Neuronal stem cell (in vitro differentiated cells): ENCODE measurements around the gene ADCY9.

Experiments used
- DNase-seq: peaks from one replicate; pipeline ENCODE4 v3.0.0-alpha.2; 2013; ENCODE audit warnings: low spot score
- H2AFZ ChIP-seq: one replicate; pipeline ENCODE4 v1.6.1; 2013; ENCODE audit warnings: mild to moderate bottlenecking, low read length, inconsistent platforms
- H2AK5ac ChIP-seq: 2 replicates; pipeline ENCODE4 v1.6.1; 2013; ENCODE audit warnings: low read depth, mild to moderate bottlenecking, inconsistent platforms, low read length, moderate library complexity, mixed read lengths
- H2BK120ac ChIP-seq: 2 replicates; pipeline ENCODE4 v1.6.1; 2013; ENCODE audit warnings: low read depth, mild to moderate bottlenecking, inconsistent platforms, low read length, moderate library complexity, mixed read lengths
- H2BK12ac ChIP-seq: one replicate; pipeline ENCODE4 v1.6.1; 2013; ENCODE audit warnings: low read length, inconsistent platforms
- H2BK15ac ChIP-seq: 2 replicates; pipeline ENCODE4 v1.6.1; 2013; ENCODE audit warnings: mild to moderate bottlenecking, low read length, inconsistent platforms, mixed read lengths
- H2BK5ac ChIP-seq: one replicate; pipeline ENCODE4 v1.6.1; 2013; ENCODE audit warnings: inconsistent platforms, mild to moderate bottlenecking, low read length, moderate library complexity
- H3K14ac ChIP-seq: one replicate; pipeline ENCODE4 v1.6.1; 2013; ENCODE audit warnings: low read length, inconsistent platforms
- H3K18ac ChIP-seq: 2 replicates; pipeline ENCODE4 v1.6.1; 2013; ENCODE audit warnings: low read length, inconsistent platforms
- H3K23ac ChIP-seq: 2 replicates; pipeline ENCODE4 v1.6.1; 2013; ENCODE audit warnings: low read depth, mild to moderate bottlenecking, mixed read lengths, low read length, inconsistent platforms; ENCODE audit not compliant: poor library complexity
- H3K27ac ChIP-seq: replicated peaks from 3 replicates; pipeline ENCODE4 v1.5.1; 2013; ENCODE audit warnings: low read length, inconsistent platforms
- H3K27me3 ChIP-seq, 3 experiments: 2 replicates each; pipeline ENCODE4 v1.6.1; 2013; ENCODE audit warnings: low read length in 3 of 3, mild to moderate bottlenecking in 2 of 3, inconsistent platforms in 1 of 3, low read depth in 1 of 3, mixed read lengths in 1 of 3, moderate library complexity in 1 of 3; ENCODE audit not compliant: control insufficient read depth in 3 of 3, insufficient read depth in 3 of 3
- H3K36me3 ChIP-seq, 2 donors: replicated peaks in 1 of 2; 2 replicates each; pipeline ENCODE4 v1.6.1; 2013; ENCODE audit warnings: low read length in 2 of 2; ENCODE audit not compliant: control insufficient read depth in 2 of 2, insufficient read depth in 2 of 2
- H3K4ac ChIP-seq: 2 replicates; pipeline ENCODE4 v1.6.1; 2013; ENCODE audit warnings: inconsistent platforms, mild to moderate bottlenecking, low read length, moderate library complexity
- H3K4me1 ChIP-seq, 2 donors: 1 replicate in 1 of 2; 2 replicates in 1 of 2; pipeline ENCODE4 v1.6.1; 2013; ENCODE audit warnings: low read length in 2 of 2, low read depth in 1 of 2; ENCODE audit not compliant: control insufficient read depth in 2 of 2, insufficient read depth in 1 of 2
- H3K4me2 ChIP-seq: one replicate; pipeline ENCODE4 v1.6.1; 2013; ENCODE audit warnings: mild to moderate bottlenecking, low read length, inconsistent platforms; ENCODE audit not compliant: insufficient read depth, poor library complexity, severe bottlenecking
- H3K4me3 ChIP-seq, 2 donors: 2 replicates each; pipeline ENCODE4 v1.5.1; 2013; ENCODE audit warnings: low read length in 2 of 2, mild to moderate bottlenecking in 2 of 2, inconsistent platforms in 1 of 2, moderate library complexity in 1 of 2
- H3K79me1 ChIP-seq: one replicate; pipeline ENCODE4 v1.6.1; 2013; ENCODE audit warnings: low read depth, mild to moderate bottlenecking, inconsistent platforms, low read length, moderate library complexity
- H3K9ac ChIP-seq: one replicate; pipeline ENCODE4 v1.6.1; 2013; ENCODE audit warnings: mild to moderate bottlenecking, low read depth, low read length, inconsistent platforms; ENCODE audit not compliant: poor library complexity
- H3K9me3 ChIP-seq, 2 donors: replicated peaks in 1 of 2; 2 replicates each; pipeline versions ENCODE3 to v1.6.1; 2013; ENCODE audit warnings: low read length in 2 of 2, mild to moderate bottlenecking in 2 of 2, inconsistent platforms in 1 of 2, low read depth in 1 of 2, mixed read lengths in 1 of 2, moderate library complexity in 1 of 2; ENCODE audit not compliant: control insufficient read depth in 2 of 2, insufficient read depth in 1 of 2
- H4K8ac ChIP-seq: one replicate; pipeline ENCODE4 v1.6.1; 2013; ENCODE audit warnings: low read depth, mild to moderate bottlenecking, inconsistent platforms, low read length, moderate library complexity
- H4K91ac ChIP-seq: one replicate; pipeline ENCODE4 v1.6.1; 2013; ENCODE audit warnings: low read length, low read depth, mild to moderate bottlenecking, inconsistent platforms; ENCODE audit not compliant: poor library complexity
- WGBS, 2 donors: extraction: QIAGEN DNeasy Blood & Tissue Kit; methylation state at CpG; one replicate each; pipeline ENCODE4 v1.1.7; 2013; ENCODE audit warnings: missing lambda C conversion rate in 2 of 2, mixed read lengths in 1 of 2; ENCODE audit not compliant: insufficient read length in 2 of 2, insufficient replicate concordance in 1 of 2; ENCODE audit errors: extremely low coverage in 2 of 2; 5-methylcytosine and 5-hydroxymethylcytosine counted together

Gene ADCY9

GRCh38 chr16:3986235-3986544 is 130.1 kb downstream of the ADCY9 start:
- peak overlapping the region; percentile 61 for H2AK5ac ChIP-seq
- H3K79me1 ChIP-seq = no peaks in the 10 kb centered on the region
- H3K4me1 ChIP-seq = peaks cover 0 to 3% of the 10 kb centered on the region in 2 donors
- no peak overlapping the region for H4K8ac ChIP-seq
- no peak overlapping the region for H2AFZ ChIP-seq
- H4K91ac ChIP-seq = no peak overlapping the region
- H3K9me3 ChIP-seq = no peaks in the 10 kb centered on the region
- no peak for DNase-seq
- no peak overlapping the region for H2BK120ac ChIP-seq
- no peak overlapping the region for H2BK15ac ChIP-seq
- no peak overlapping the region for H2BK12ac ChIP-seq
- no peak overlapping the region for H3K27ac ChIP-seq
- no peak overlapping the region for H3K4ac ChIP-seq
- no peak overlapping the region for H3K9ac ChIP-seq
- H3K18ac ChIP-seq = no peak overlapping the region
- no CpG with 5 or more reads among the region's 13 CpGs for WGBS, 2 donors
- no peak overlapping the region for H3K4me2 ChIP-seq
- H2BK5ac ChIP-seq = no peak overlapping the region
- H3K36me3 ChIP-seq = peaks cover 0 to 1% of the 10 kb centered on the region in 2 donors
- H3K23ac ChIP-seq = no peak overlapping the region
- peaks cover 0 to 4% (median 0%) of the 10 kb centered on the region in 3 experiments for H3K27me3 ChIP-seq
- H3K14ac ChIP-seq = no peak overlapping the region
- no peak overlapping the region for H3K4me3 ChIP-seq

GRCh38 chr16:3984111-3985060 is 131.9 kb downstream of the ADCY9 start:
- peak overlapping the region; percentile 90 for H2BK12ac ChIP-seq
- no peak overlapping the region for H2BK15ac ChIP-seq
- H3K18ac ChIP-seq = no peak overlapping the region
- H3K4me2 ChIP-seq = no peak overlapping the region
- no peaks in the 10 kb centered on the region for H3K79me1 ChIP-seq
- no peaks in the 10 kb centered on the region for H3K9me3 ChIP-seq
- peaks cover 0 to 1% of the 10 kb centered on the region in 2 donors for H3K36me3 ChIP-seq
- peak overlapping the region; percentile 83 for H3K23ac ChIP-seq
- no peak overlapping the region for H3K27ac ChIP-seq
- H3K4me1 ChIP-seq = peaks cover 0 to 3% of the 10 kb centered on the region in 2 donors
- peak overlapping the region; percentile 68 for H2AK5ac ChIP-seq
- DNase-seq = no peak
- H3K4me3 ChIP-seq = no peak overlapping the region
- no peak overlapping the region for H2BK5ac ChIP-seq
- WGBS, 2 donors = no CpG with 5 or more reads among the region's 31 CpGs
- H3K4ac ChIP-seq = no peak overlapping the region
- H4K8ac ChIP-seq = no peak overlapping the region
- H3K9ac ChIP-seq = peak overlapping the region; percentile 25
- no peak overlapping the region for H4K91ac ChIP-seq
- H3K14ac ChIP-seq = peak overlapping the region; percentile 76
- no peak overlapping the region for H2BK120ac ChIP-seq
- H2AFZ ChIP-seq = no peak overlapping the region
- H3K27me3 ChIP-seq = peaks cover 0 to 4% (median 0%) of the 10 kb centered on the region in 3 experiments

GRCh38 chr16:3983081-3983520 is 133.1 kb downstream of the ADCY9 start:
- Histone ChIP-seq H3K4me3 (no peak overlapping the region), H2AK5ac (peak overlapping the region; percentile 88), H2BK5ac (no peak overlapping the region), H3K14ac (no peak overlapping the region), H2BK15ac (peak overlapping the region; percentile 98), H3K27me3 (peaks cover 0 to 4% (median 0%) of the 10 kb centered on the region in 3 experiments), H3K4ac (peak overlapping the region; percentile 53), H3K9me3 (no peaks in the 10 kb centered on the region), H3K23ac (peak overlapping the region; percentile 68), H2BK12ac (peak overlapping the region; percentile 84), H3K9ac (peak overlapping the region; percentile 25), H2AFZ (peak overlapping the region; percentile 71), H3K79me1 (no peaks in the 10 kb centered on the region), H4K91ac (no peak overlapping the region), H3K4me2 (peak overlapping the region; percentile 40), H2BK120ac (no peak overlapping the region), H4K8ac (no peak overlapping the region), H3K27ac (no peak overlapping the region), H3K4me1 (peaks cover 0 to 3% of the 10 kb centered on the region in 2 donors), H3K18ac (peak overlapping the region; percentile 91), H3K36me3 (peaks cover 0 to 1% of the 10 kb centered on the region in 2 donors)
- no CpG with 5 or more reads among the region's 22 CpGs for WGBS, 2 donors
- DNase-seq = peak; percentile 67

- Histone ChIP-seq H3K4me2 (no peak overlapping the region), H3K14ac (no peak overlapping the region), H2AK5ac (peak overlapping the region; percentile 32), H3K4me1 (peaks cover 0 to 3% of the 10 kb centered on the region in 2 donors), H4K91ac (no peak overlapping the region), H3K27me3 (peaks cover 0 to 4% (median 0%) of the 10 kb centered on the region in 3 experiments), H2BK12ac (no peak overlapping the region), H2AFZ (no peak overlapping the region), H2BK5ac (peak overlapping the region; percentile 66), H3K27ac (no peak overlapping the region), H3K79me1 (no peaks in the 10 kb centered on the region), H3K4me3 (no peak overlapping the region), H3K36me3 (peaks cover 0 to 1% of the 10 kb centered on the region in 2 donors), H3K9me3 (no peaks in the 10 kb centered on the region), H4K8ac (no peak overlapping the region), H3K9ac (no peak overlapping the region), H3K4ac (no peak overlapping the region), H2BK120ac (no peak overlapping the region), H3K23ac (no peak overlapping the region), H3K18ac (no peak overlapping the region), H2BK15ac (peak overlapping the region; percentile 9)
- WGBS, 2 donors = no CpG with 5 or more reads among the region's 13 CpGs
- DNase-seq = no peak
Observed at GRCh38 chr16:3982216-3982615, 134.0 kb downstream of the ADCY9 start.
